OCI-LY1 (cell line): Measurements from ENCODE around the gene PCA3.

Experiments used
- CTCF ChIP-seq: fragments of 200-600 bp; sonication (generic), shearing (Covaris generic); IDR thresholded peaks from 2 replicates; pipeline ENCODE4 v1.5.1; 2017; ENCODE audit warnings: mild to moderate bottlenecking, antibody characterized with exemption, low read length, moderate library complexity, mixed read lengths
- EZH2 ChIP-seq: fragments of 200-600 bp; sonication (generic), shearing (Covaris generic); IDR thresholded peaks from 2 replicates; pipeline ENCODE4 v1.8.0; 2017; ENCODE audit warnings: borderline replicate concordance, mixed run types, mild to moderate bottlenecking, antibody characterized with exemption, low read length, moderate library complexity, mixed read lengths

DNA sequence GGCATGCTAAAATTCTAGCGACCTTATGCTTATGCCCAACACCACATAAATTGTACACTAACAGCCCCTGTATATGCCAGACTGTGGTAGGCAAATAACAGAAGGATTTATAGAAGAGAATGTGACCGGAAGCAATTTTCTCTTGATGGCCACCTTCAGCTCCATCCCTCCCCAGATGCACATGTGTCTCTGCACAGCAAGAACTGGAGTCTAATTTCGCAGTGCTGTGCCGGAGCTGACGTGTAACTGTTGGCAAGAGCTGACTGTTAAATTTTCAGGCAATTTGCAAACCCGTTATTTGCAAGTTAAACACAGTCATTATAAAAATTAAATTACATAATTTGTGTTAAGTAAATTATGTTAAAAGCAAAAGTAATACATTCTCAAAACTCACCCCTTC lies 48.4 kb downstream of the PCA3 start:
- TF ChIP-seq CTCF, result no peak
- no peak for TF ChIP-seq EZH2
